ENCODE data around the gene AP2A1.

Gene AP2A1

DNA sequence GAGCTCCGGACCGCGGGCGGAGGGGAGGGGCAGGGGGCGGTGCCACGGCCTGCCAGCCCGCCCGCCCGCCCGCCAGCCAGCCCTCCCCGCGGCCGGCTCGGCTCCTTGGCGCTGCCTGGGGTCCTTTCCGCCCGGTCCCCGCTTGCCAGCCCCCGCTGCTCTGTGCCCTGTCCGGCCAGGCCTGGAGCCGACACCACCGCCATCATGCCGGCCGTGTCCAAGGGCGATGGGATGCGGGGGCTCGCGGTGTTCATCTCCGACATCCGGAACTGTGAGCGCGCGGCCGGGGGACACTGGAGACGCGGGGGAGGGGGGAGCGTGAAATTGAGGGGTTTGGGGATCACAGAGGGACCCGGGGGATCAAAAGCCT is at the start of gene AP2A1:
TSS of gene AP2A1 (plus strand) at position 72 of the 370 bp plus-strand sequence. CDS start at position 205, 133 bp downstream.
- no peak for TF ChIP-seq EP300 (IDR thresholded peaks at IDR 0.05; ENCODE audit: borderline replicate concordance)
- peak; percentile 52; the same call in 1 of the 2 replicates for TF ChIP-seq ZBTB7A (IDR thresholded peaks at IDR 0.05; ENCODE audit: low read depth)

DNA sequence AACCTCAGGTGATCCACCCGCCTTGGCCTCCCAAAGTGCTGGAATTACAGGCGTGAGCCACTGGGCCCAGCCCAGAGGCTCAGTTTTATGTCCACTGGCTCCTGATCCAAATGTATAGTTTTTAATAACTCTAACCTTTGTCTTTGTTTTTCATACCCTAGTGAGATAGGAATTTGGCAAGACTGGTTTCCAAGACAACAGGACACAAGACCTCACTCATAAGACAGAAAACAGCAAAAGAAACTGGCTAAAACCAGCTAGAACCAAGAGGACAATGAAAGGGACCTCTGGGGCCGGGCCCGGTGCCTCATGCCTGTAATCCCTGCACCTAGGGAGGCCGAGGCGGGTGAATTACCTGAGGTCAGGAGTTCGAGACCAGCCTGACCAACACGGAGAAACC is 48.3 kb upstream of the AP2A1 start:
- TF ChIP-seq, protein P1, sequence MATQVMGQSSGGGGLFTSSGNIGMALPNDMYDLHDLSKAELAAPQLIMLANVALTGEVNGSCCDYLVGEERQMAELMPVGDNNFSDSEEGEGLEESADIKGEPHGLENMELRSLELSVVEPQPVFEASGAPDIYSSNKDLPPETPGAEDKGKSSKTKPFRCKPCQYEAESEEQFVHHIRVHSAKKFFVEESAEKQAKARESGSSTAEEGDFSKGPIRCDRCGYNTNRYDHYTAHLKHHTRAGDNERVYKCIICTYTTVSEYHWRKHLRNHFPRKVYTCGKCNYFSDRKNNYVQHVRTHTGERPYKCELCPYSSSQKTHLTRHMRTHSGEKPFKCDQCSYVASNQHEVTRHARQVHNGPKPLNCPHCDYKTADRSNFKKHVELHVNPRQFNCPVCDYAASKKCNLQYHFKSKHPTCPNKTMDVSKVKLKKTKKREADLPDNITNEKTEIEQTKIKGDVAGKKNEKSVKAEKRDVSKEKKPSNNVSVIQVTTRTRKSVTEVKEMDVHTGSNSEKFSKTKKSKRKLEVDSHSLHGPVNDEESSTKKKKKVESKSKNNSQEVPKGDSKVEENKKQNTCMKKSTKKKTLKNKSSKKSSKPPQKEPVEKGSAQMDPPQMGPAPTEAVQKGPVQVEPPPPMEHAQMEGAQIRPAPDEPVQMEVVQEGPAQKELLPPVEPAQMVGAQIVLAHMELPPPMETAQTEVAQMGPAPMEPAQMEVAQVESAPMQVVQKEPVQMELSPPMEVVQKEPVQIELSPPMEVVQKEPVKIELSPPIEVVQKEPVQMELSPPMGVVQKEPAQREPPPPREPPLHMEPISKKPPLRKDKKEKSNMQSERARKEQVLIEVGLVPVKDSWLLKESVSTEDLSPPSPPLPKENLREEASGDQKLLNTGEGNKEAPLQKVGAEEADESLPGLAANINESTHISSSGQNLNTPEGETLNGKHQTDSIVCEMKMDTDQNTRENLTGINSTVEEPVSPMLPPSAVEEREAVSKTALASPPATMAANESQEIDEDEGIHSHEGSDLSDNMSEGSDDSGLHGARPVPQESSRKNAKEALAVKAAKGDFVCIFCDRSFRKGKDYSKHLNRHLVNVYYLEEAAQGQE (IDR thresholded peaks at IDR 0.05; ENCODE audit: low read depth), result no peak
- no peak for TF ChIP-seq ZBTB7A (IDR thresholded peaks at IDR 0.05; ENCODE audit: low read depth)
- TF ChIP-seq YY1 (IDR thresholded peaks at IDR 0.05; ENCODE audit: low read depth), result no peak
- no peak for TF ChIP-seq FOXM1 (IDR thresholded peaks at IDR 0.05; ENCODE audit: borderline replicate concordance, low read depth)
- TF ChIP-seq RAD21 (IDR thresholded peaks at IDR 0.05; ENCODE audit: low read depth), result no peak
- TF ChIP-seq CEBPB (IDR thresholded peaks at IDR 0.05), result no peak
- no peak for TF ChIP-seq NFIC (IDR thresholded peaks at IDR 0.05)
- TF ChIP-seq, protein P2, sequence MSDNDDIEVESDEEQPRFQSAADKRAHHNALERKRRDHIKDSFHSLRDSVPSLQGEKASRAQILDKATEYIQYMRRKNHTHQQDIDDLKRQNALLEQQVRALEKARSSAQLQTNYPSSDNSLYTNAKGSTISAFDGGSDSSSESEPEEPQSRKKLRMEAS (IDR thresholded peaks at IDR 0.05), result no peak
- no peak for TF ChIP-seq CREB1 (IDR thresholded peaks at IDR 0.05; ENCODE audit: low read depth)
- no peak for TF ChIP-seq EGR1 (IDR thresholded peaks at IDR 0.05)
- TF ChIP-seq TAF1 (IDR thresholded peaks at IDR 0.05; ENCODE audit: low read depth), result no peak
- TF ChIP-seq, protein P3, sequence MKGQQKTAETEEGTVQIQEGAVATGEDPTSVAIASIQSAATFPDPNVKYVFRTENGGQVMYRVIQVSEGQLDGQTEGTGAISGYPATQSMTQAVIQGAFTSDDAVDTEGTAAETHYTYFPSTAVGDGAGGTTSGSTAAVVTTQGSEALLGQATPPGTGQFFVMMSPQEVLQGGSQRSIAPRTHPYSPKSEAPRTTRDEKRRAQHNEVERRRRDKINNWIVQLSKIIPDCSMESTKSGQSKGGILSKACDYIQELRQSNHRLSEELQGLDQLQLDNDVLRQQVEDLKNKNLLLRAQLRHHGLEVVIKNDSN (IDR thresholded peaks at IDR 0.05), result no peak

DNA sequence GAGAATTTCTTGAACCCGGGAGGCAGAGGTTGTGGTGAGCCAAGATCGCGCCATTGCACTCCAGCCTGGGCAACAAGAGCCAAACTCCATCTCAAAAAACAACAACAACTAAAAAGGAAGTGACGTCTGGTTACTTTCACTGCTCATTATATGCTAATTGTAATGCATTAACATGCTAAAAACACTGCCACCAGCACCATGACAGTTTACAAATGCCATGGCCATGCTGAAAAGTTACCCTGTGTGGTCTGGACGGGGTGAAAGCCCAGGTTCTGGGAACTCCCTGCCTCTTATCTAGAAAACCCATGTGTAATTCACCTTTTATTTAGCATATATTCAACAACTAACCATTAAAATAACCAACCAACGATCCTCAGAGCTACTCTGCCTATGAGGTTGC is 47.8 kb upstream of the AP2A1 start:
- TF ChIP-seq, protein P1 (IDR thresholded peaks at IDR 0.05; ENCODE audit: low read depth), result no peak
- TF ChIP-seq FOXM1 (IDR thresholded peaks at IDR 0.05; ENCODE audit: borderline replicate concordance, low read depth) (no peak), NFIC (IDR thresholded peaks at IDR 0.05) (no peak)

DNA sequence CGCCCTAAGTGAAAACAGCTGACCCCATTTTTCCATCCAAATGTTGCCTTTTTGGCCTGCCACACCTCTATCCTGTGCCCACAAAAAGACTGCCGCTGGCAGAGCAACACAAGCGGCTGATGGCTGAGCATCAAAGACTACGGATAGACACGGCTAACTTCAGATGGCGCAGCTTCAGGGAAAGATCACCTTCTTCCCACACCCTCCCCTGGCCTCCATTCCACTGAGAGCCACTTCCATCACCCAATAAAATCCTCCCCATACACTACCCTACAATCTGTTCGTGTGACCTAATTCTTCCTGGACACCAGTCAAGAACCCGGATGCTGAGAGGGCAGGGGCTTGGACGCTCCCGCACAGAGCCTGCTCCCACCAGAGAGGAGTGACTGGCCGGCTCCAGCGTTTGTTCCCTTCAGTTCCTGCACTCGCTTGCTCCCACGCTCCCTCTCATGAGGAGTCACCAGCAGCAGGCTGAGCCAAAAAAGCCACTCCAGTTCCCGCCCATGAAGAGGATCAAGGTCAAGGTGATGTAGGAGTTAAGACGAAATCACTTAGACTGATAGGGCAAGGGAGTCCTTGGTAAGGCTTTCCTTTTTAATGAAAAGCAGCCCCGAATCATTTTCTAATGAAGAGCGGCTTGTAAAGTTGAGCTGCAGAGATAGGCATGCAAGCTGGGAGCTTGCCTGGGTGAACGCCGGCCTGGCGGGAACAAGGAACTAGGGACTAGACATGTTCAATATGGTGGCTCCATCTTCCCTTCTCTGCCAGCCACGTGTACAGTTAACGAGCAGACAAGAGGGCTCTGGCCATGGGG is 39.4 kb upstream of the AP2A1 start:
- TF ChIP-seq TAF1 (IDR thresholded peaks at IDR 0.05; ENCODE audit: low read depth) (no peak), TCF12 (IDR thresholded peaks at IDR 0.05; ENCODE audit: low read depth) (no peak), RAD21 (IDR thresholded peaks at IDR 0.05; ENCODE audit: low read depth) (no peak), CEBPB (IDR thresholded peaks at IDR 0.05) (no peak), EGR1 (IDR thresholded peaks at IDR 0.05) (no peak), YY1 (IDR thresholded peaks at IDR 0.05; ENCODE audit: low read depth) (no peak), TEAD4 (IDR thresholded peaks at IDR 0.05) (no peak), FOXM1 (IDR thresholded peaks at IDR 0.05; ENCODE audit: borderline replicate concordance, low read depth) (no peak), ZBTB7A (IDR thresholded peaks at IDR 0.05; ENCODE audit: low read depth) (no peak)
- TF ChIP-seq, protein P1 (IDR thresholded peaks at IDR 0.05; ENCODE audit: low read depth), result no peak
- TF ChIP-seq, protein P3 (IDR thresholded peaks at IDR 0.05), result no peak

DNA sequence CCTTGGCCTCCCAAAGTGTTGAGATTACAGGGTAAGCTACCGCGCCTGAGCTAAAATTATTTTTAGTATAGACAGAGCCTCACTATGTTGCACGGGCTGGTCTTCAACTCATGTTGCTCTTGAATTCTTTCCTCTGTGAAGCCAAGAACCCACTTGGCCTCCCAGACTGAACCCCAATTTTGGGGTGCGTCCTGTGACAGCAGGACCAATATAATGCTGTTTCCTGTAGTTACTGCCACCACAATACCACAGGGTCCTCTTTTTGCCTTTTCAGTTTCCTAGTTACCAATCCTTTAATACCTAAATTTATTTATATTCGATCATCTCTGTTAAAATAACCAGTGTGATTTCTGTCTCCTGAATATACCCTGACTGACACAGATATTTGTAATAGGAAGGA is 36.6 kb upstream of the AP2A1 start:
- TF ChIP-seq, protein P3 (IDR thresholded peaks at IDR 0.05), result no peak
- TF ChIP-seq CREB1 (IDR thresholded peaks at IDR 0.05; ENCODE audit: low read depth), result no peak
- no peak for TF ChIP-seq TCF12 (IDR thresholded peaks at IDR 0.05; ENCODE audit: low read depth)
- TF ChIP-seq RAD21 (IDR thresholded peaks at IDR 0.05; ENCODE audit: low read depth), result no peak
- TF ChIP-seq, protein P1 (IDR thresholded peaks at IDR 0.05; ENCODE audit: low read depth), result no peak
- TF ChIP-seq EP300 (IDR thresholded peaks at IDR 0.05; ENCODE audit: borderline replicate concordance), result no peak
- TF ChIP-seq TEAD4 (IDR thresholded peaks at IDR 0.05), result no peak
- TF ChIP-seq ZBTB7A (IDR thresholded peaks at IDR 0.05; ENCODE audit: low read depth), result no peak
- no peak for TF ChIP-seq EGR1 (IDR thresholded peaks at IDR 0.05)
- no peak for TF ChIP-seq TAF1 (IDR thresholded peaks at IDR 0.05; ENCODE audit: low read depth)
- no peak for TF ChIP-seq CEBPB (IDR thresholded peaks at IDR 0.05)
- no peak for TF ChIP-seq NFIC (IDR thresholded peaks at IDR 0.05)
- no peak for TF ChIP-seq YY1 (IDR thresholded peaks at IDR 0.05; ENCODE audit: low read depth)
- no peak for TF ChIP-seq FOXM1 (IDR thresholded peaks at IDR 0.05; ENCODE audit: borderline replicate concordance, low read depth)
- TF ChIP-seq, protein P2 (IDR thresholded peaks at IDR 0.05), result no peak

Measured in Ishikawa (cell line).